ENCODE measurements around the gene HS2ST1. TPM values are rescaled to one million over a fixed set of nuclear protein-coding genes. Genes with fewer than 3 reads are reported as not detected.

The HS2ST1 gene
- total and polyA plus RNA-seq, 2 experiments from 2014 or later: 6.7 to 17.1 TPM

GRCh38 chr1:86992861-86993260 lies 78.4 kb downstream of the HS2ST1 start:
- Histone ChIP-seq H3K4me1 (ENCODE audit: insufficient read depth) (peaks cover 12% of the 10 kb centered on the region), H3K9me2 (ENCODE audit: insufficient read depth) (no peaks in the 10 kb centered on the region), H3K27ac (ENCODE audit: low read depth) (no peak overlapping the region), H3K36me3 (ENCODE audit: insufficient read depth) (no peaks in the 10 kb centered on the region), H3K79me2 (replicated peaks; ENCODE audit: insufficient read depth) (peaks cover 61% of the 10 kb centered on the region), H2AFZ (no peak overlapping the region), H3K27me3 (ENCODE audit: insufficient read depth) (no peaks in the 10 kb centered on the region), H4K20me1 (replicated peaks; ENCODE audit: insufficient read depth) (peaks cover 17% of the 10 kb centered on the region), H3K4me2 (no peak overlapping the region), H3K4me3 (no peak overlapping the region), H3F3A (replicated peaks; ENCODE audit: low read depth) (no peaks in the 10 kb centered on the region)
- Mint-ChIP-seq H3K27me3 (ENCODE audit: insufficient read depth, low read depth, poor library complexity) (peaks cover 3% of the 10 kb centered on the region), H3K9me3 (no peaks in the 10 kb centered on the region), H3K4me1 (peaks cover 37% of the 10 kb centered on the region), H3K4me3 (no peak overlapping the region), H3K27ac (no peak overlapping the region), H3K36me3 (ENCODE audit: low read depth) (no peaks in the 10 kb centered on the region; the same call in 2 of the 3 replicates)
- ATAC-seq (no peak), DNase-seq (ENCODE audit: low spot score) (no peak)
- TF ChIP-seq, protein P1, sequence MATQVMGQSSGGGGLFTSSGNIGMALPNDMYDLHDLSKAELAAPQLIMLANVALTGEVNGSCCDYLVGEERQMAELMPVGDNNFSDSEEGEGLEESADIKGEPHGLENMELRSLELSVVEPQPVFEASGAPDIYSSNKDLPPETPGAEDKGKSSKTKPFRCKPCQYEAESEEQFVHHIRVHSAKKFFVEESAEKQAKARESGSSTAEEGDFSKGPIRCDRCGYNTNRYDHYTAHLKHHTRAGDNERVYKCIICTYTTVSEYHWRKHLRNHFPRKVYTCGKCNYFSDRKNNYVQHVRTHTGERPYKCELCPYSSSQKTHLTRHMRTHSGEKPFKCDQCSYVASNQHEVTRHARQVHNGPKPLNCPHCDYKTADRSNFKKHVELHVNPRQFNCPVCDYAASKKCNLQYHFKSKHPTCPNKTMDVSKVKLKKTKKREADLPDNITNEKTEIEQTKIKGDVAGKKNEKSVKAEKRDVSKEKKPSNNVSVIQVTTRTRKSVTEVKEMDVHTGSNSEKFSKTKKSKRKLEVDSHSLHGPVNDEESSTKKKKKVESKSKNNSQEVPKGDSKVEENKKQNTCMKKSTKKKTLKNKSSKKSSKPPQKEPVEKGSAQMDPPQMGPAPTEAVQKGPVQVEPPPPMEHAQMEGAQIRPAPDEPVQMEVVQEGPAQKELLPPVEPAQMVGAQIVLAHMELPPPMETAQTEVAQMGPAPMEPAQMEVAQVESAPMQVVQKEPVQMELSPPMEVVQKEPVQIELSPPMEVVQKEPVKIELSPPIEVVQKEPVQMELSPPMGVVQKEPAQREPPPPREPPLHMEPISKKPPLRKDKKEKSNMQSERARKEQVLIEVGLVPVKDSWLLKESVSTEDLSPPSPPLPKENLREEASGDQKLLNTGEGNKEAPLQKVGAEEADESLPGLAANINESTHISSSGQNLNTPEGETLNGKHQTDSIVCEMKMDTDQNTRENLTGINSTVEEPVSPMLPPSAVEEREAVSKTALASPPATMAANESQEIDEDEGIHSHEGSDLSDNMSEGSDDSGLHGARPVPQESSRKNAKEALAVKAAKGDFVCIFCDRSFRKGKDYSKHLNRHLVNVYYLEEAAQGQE (IDR thresholded peaks at IDR 0.05; ENCODE audit: unreplicated experiment): no peak
- no peak for TF ChIP-seq ETS1 (IDR thresholded peaks at IDR 0.05)
- no peak for TF ChIP-seq ZNF462 (CRISPR knock-in tag; IDR thresholded peaks at IDR 0.05)
- TF ChIP-seq NANOG (IDR thresholded peaks at IDR 0.05; ENCODE audit: borderline replicate concordance): no peak
- TF ChIP-seq POLR2AphosphoS5 (IDR thresholded peaks at IDR 0.05; ENCODE audit: low read depth): no peak
- TF ChIP-seq, protein P2, sequence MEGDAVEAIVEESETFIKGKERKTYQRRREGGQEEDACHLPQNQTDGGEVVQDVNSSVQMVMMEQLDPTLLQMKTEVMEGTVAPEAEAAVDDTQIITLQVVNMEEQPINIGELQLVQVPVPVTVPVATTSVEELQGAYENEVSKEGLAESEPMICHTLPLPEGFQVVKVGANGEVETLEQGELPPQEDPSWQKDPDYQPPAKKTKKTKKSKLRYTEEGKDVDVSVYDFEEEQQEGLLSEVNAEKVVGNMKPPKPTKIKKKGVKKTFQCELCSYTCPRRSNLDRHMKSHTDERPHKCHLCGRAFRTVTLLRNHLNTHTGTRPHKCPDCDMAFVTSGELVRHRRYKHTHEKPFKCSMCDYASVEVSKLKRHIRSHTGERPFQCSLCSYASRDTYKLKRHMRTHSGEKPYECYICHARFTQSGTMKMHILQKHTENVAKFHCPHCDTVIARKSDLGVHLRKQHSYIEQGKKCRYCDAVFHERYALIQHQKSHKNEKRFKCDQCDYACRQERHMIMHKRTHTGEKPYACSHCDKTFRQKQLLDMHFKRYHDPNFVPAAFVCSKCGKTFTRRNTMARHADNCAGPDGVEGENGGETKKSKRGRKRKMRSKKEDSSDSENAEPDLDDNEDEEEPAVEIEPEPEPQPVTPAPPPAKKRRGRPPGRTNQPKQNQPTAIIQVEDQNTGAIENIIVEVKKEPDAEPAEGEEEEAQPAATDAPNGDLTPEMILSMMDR (conservative IDR thresholded peaks at IDR 0.05; ENCODE audit: low read depth in 2 of 2): no peak
- TF ChIP-seq ZNF331 (CRISPR knock-in tag; IDR thresholded peaks at IDR 0.05; ENCODE audit: low read depth): no peak
- TF ChIP-seq EZH2phosphoT487 (IDR thresholded peaks at IDR 0.05; ENCODE audit: unreplicated experiment): no peak
- no peak for TF ChIP-seq JUNB (IDR thresholded peaks at IDR 0.05; ENCODE audit: unreplicated experiment)
- TF ChIP-seq STAT1 (IDR thresholded peaks at IDR 0.05; ENCODE audit: unreplicated experiment): no peak
- TF ChIP-seq ZNF114 (CRISPR knock-in tag; IDR thresholded peaks at IDR 0.05): no peak
- no peak for TF ChIP-seq CREB1 (CRISPR knock-in tag; IDR thresholded peaks at IDR 0.05; ENCODE audit: low read depth)
